Peyer's patch (tissue), 4 donors: ENCODE results near the gene PRSS56. TPM values are rescaled to one million over a fixed set of nuclear protein-coding genes. Genes with fewer than 3 reads are reported as not detected.
A peak's percentile ranks its signal among the peaks of the same experiment; 100 is the strongest.

Experiments used
- DNase-seq, 3 donors: peaks; one replicate each; pipeline ENCODE4 v3.0.0-alpha.2; 2017 to 2019
- H3K27ac ChIP-seq, 4 donors: fragments of 200-600 bp; sonication (generic); one replicate each; pipeline ENCODE4 v1.5.1; 2016 to 2019
- H3K27me3 ChIP-seq, 2 donors: fragments of 200-600 bp; sonication (generic); one replicate each; pipeline ENCODE4 v1.5.1; 2019
- H3K36me3 ChIP-seq, 3 donors: fragments of 200-600 bp; sonication (generic); one replicate each; pipeline ENCODE4 v1.5.1; 2016 to 2019
- H3K4me1 ChIP-seq, 4 donors: fragments of 200-600 bp; sonication (generic); one replicate each; pipeline ENCODE4 v1.5.1; 2016 to 2019
- H3K4me3 ChIP-seq, 4 donors: fragments of 200-600 bp; sonication (generic); 1 replicate in 3 of 4; 2 replicates in 1 of 4; pipeline ENCODE4 v1.5.1; 2016 to 2019; ENCODE audit warnings: mild to moderate bottlenecking in 1 of 4
- H3K9me3 ChIP-seq, 4 donors: fragments of 200-600 bp; sonication (generic); one replicate each; pipeline ENCODE4 v1.5.1; 2016 to 2019; ENCODE audit warnings: mild to moderate bottlenecking in 1 of 4
- CTCF ChIP-seq, 6 experiments: fragments of 450-650 bp in 4 of 6; fragments of 200-600 bp in 2 of 6; sonication (generic) in 1 of 6; IDR thresholded peaks; one replicate each; pipeline ENCODE4 v1.5.1; 2017 to 2019; ENCODE audit warnings: antibody characterized with exemption in 6 of 6, mild to moderate bottlenecking in 3 of 6, moderate library complexity in 1 of 6
- POLR2A ChIP-seq, 2 donors: fragments of 450-650 bp; IDR thresholded peaks; one replicate each; pipeline ENCODE4 v1.5.1; 2017; ENCODE audit warnings: antibody characterized with exemption in 2 of 2, mild to moderate bottlenecking in 2 of 2, moderate library complexity in 2 of 2
- total RNA-seq, 4 donors: library from RNA; depleted of rRNA; stranded (reverse); fragments of >200 nt; gene quantifications; one replicate each; pipeline ENCODE4 v1.1.0, GENCODE V29; 2016

PRSS56 gene
- total RNA-seq, 4 donors from 2014 or later = not detected

- no peak for TF ChIP-seq POLR2A (IDR thresholded peaks at IDR 0.05)
- no peak for TF ChIP-seq CTCF (IDR thresholded peaks at IDR 0.05)
- Histone ChIP-seq H3K27me3 (peaks cover 0 to 30% of the 10 kb centered on the region in 2 donors), H3K36me3 (no peaks in the 10 kb centered on the region), H3K9me3 (no peaks in the 10 kb centered on the region), H3K4me1 (peaks cover 0 to 20% (median 9%) of the 10 kb centered on the region in 4 donors), H3K4me3 (no peak overlapping the region), H3K27ac (no peak overlapping the region)
- DNase-seq = peak in 1 of 3 donors; percentile 31
These were observed 34.2 kb upstream of the PRSS56 start for GRCh38 chr2:232485757-232486557.

- H3K27me3 ChIP-seq = peaks cover 0 to 30% of the 10 kb centered on the region in 2 donors
- TF ChIP-seq CTCF (IDR thresholded peaks at IDR 0.05) (no peak), POLR2A (IDR thresholded peaks at IDR 0.05) (no peak)
- H3K9me3 ChIP-seq = no peaks in the 10 kb centered on the region
- H3K27ac ChIP-seq = no peak overlapping the region
- DNase-seq = peak in 1 of 3 donors; percentile 29
- peak overlapping the region in 2 of 4 donors; percentile 14 to 32 for H3K4me3 ChIP-seq
- peaks cover 0 to 20% (median 9%) of the 10 kb centered on the region in 4 donors for H3K4me1 ChIP-seq
- no peaks in the 10 kb centered on the region for H3K36me3 ChIP-seq
These were observed 33.4 kb upstream of the PRSS56 start for GRCh38 chr2:232486558-232487384.

- Histone ChIP-seq H3K27ac (no peak within 1 kb of the TSS), H3K27me3 (peaks cover 0 to 30% of the 10 kb centered on the region in 2 donors), H3K36me3 (no peaks in the 10 kb centered on the region), H3K4me1 (peaks cover 0 to 20% (median 9%) of the 10 kb centered on the region in 4 donors), H3K4me3 (peak within 1 kb of the TSS in 3 of 4 donors; percentile 6 to 32 (median 14)), H3K9me3 (no peaks in the 10 kb centered on the region)
- TF ChIP-seq CTCF (IDR thresholded peaks at IDR 0.05) (no peak), POLR2A (IDR thresholded peaks at IDR 0.05) (no peak)
- peak in 1 of 3 donors; percentile 42 for DNase-seq
These were observed 32.6 kb upstream of the PRSS56 start, which contains the start of gene ECEL1 for GRCh38 chr2:232487385-232488096. TSS of gene ECEL1 (minus strand) at chr2:232487834. CDS start at chr2:232486653, 1,181 bp downstream.

- Histone ChIP-seq H3K9me3 (no peaks in the 10 kb centered on the region), H3K36me3 (no peaks in the 10 kb centered on the region), H3K27me3 (peaks cover 0 to 30% of the 10 kb centered on the region in 2 donors), H3K4me3 (no peak overlapping the region), H3K4me1 (peaks cover 0 to 20% (median 9%) of the 10 kb centered on the region in 4 donors), H3K27ac (no peak overlapping the region)
- DNase-seq = peak in 1 of 3 donors; percentile 32
- TF ChIP-seq CTCF (IDR thresholded peaks at IDR 0.05) (no peak), POLR2A (IDR thresholded peaks at IDR 0.05) (no peak)
These were observed 32.0 kb upstream of the PRSS56 start for GRCh38 chr2:232488097-232488711.
